ENCODE measurements around the gene SOX10. TPM values are rescaled to one million over a fixed set of nuclear protein-coding genes. Genes with fewer than 3 reads are reported as not detected.

Gene SOX10
- total RNA-seq, 1 experiment from 2014 or later, result not detected

DNA sequence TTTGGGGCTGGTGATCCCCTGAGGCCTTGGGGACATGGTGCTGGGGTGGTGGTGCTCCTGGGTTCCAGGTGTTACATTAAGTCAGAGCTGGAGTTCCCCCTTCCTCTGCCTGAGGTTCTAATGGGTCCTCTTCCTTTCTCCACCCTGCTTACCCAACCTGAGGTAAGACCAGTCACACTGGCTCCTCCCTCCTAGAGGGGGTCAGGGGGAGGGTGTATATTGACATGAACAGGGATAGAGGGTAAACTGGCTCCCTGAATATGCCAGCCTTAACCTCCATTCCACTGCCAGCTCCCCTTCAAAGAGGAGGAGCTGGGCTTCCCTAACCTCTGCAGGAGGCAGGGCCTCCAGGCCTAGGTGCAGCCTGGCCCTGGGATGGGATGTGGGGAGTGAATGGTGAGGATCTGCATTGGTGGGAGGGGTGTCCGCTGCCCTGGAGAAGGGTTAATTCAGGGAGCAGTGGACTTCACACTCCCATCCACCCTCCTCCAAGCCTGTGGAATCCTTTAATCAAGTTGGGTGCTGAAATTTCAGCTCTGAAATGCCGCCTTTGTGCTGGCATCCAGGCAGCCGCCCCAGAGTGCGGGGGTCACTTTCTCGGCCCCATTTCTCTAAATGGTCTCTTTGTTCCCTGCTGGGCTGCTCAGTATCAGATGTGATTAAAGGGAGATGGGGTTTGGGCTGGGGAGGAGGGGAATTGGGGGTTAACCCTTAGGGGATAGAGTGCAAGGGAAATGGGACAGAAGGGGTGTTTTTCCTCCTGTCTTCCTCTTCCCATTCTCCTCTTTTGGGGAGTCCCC lies 15.7 kb downstream of the SOX10 start:
- no peak overlapping the region for H3K9ac ChIP-seq (ENCODE audit: low read length)
- ChIA-PET RAD21 (ENCODE audit: low non-redundant PET in 1 of 2, low total read pairs in 2 of 2, uncharacterized antibody in 2 of 2, unreplicated experiment in 2 of 2) (no interaction called here), CTCF (no interaction called here), POLR2A (no interaction called here)
- TF ChIP-seq FOSL1 (IDR thresholded peaks at IDR 0.05; ENCODE audit: low read depth) (no peak), POLR2A (IDR thresholded peaks at IDR 0.05; ENCODE audit: borderline replicate concordance, extremely low read depth, insufficient read depth, insufficient read length) (no peak), EGR1 (IDR thresholded peaks at IDR 0.05; ENCODE audit: low read depth) (no peak), SIN3A (IDR thresholded peaks at IDR 0.05; ENCODE audit: low read depth) (no peak), ZNF274 (IDR thresholded peaks at IDR 0.05; ENCODE audit: low read depth, low read length) (no peak), TCF7L2 (IDR thresholded peaks at IDR 0.05; ENCODE audit: borderline replicate concordance, extremely low read depth, insufficient read depth, insufficient read length) (no peak), CEBPB (IDR thresholded peaks at IDR 0.05; ENCODE audit: low read depth) (no peak)
- TF ChIP-seq, protein P1, sequence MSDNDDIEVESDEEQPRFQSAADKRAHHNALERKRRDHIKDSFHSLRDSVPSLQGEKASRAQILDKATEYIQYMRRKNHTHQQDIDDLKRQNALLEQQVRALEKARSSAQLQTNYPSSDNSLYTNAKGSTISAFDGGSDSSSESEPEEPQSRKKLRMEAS (IDR thresholded peaks at IDR 0.05), result no peak
- TF ChIP-seq, protein P2, sequence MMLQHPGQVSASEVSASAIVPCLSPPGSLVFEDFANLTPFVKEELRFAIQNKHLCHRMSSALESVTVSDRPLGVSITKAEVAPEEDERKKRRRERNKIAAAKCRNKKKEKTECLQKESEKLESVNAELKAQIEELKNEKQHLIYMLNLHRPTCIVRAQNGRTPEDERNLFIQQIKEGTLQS (IDR thresholded peaks at IDR 0.05), result no peak
- no peak for DNase-seq (ENCODE audit: low read depth, low spot score)
- no peaks in the 10 kb centered on the region for H3K9me2 ChIP-seq (ENCODE audit: insufficient read depth)
- no peak overlapping the region for H2AFZ ChIP-seq (ENCODE audit: low read depth, low read length, poor library complexity, severe bottlenecking)
- peaks cover 14% of the 10 kb centered on the region for H3K79me2 ChIP-seq (ENCODE audit: insufficient read depth, low read length)
- H3K4me1 ChIP-seq (ENCODE audit: control insufficient read depth in 1 of 2, insufficient read depth in 2 of 2, low read length in 2 of 2), result peaks cover 0 to 8% of the 10 kb centered on the region in 2 experiments; a peak in 2 of 4 replicates
- H3K4me3 ChIP-seq (replicated peaks in 1 of 2; ENCODE audit: low read depth in 1 of 2, low read length in 2 of 2), result no peak overlapping the region
- no TSS peak for BruUV-seq (replicated peaks)
- intact Hi-C loops (cut with micrococcal nuclease), result no loop called here
- no peaks in the 10 kb centered on the region for H3K9me3 ChIP-seq (ENCODE audit: control insufficient read depth in 1 of 2, insufficient read depth in 1 of 2, low read depth in 1 of 2, low read length in 2 of 2)
- H3K4me2 ChIP-seq (ENCODE audit: low read length), result no peak overlapping the region
- no peak for ATAC-seq
- peaks cover 11% of the 10 kb centered on the region; the same call in 1 of the 2 replicates for H4K20me1 ChIP-seq (ENCODE audit: insufficient read depth)
- H3K27me3 ChIP-seq (ENCODE audit: insufficient read depth, low read length), result no peaks in the 10 kb centered on the region
- peaks cover 20 to 27% of the 10 kb centered on the region in 2 experiments; a peak in 3 of 4 replicates for H3K36me3 ChIP-seq (ENCODE audit: control insufficient read depth in 1 of 2, insufficient read depth in 2 of 2, low read length in 2 of 2)
- no peak overlapping the region for H3K27ac ChIP-seq (ENCODE audit: low read depth, low read length)
